NCI-H1930 (cell line): ENCODE data around the gene NTSR2.

Source experiments
- DNase-seq, 2 experiments: peaks; one replicate each; lab custom pipeline; 2025; lab: John Stamatoyannopoulos, UW

The NTSR2 gene

GRCh38 chr2:11699686-11700670 is 30.0 kb upstream of the NTSR2 start:
- no peak for DNase-seq

- no peak for DNase-seq
Observed at GRCh38 chr2:11698009-11698922, 28.3 kb upstream of the NTSR2 start.

DNA sequence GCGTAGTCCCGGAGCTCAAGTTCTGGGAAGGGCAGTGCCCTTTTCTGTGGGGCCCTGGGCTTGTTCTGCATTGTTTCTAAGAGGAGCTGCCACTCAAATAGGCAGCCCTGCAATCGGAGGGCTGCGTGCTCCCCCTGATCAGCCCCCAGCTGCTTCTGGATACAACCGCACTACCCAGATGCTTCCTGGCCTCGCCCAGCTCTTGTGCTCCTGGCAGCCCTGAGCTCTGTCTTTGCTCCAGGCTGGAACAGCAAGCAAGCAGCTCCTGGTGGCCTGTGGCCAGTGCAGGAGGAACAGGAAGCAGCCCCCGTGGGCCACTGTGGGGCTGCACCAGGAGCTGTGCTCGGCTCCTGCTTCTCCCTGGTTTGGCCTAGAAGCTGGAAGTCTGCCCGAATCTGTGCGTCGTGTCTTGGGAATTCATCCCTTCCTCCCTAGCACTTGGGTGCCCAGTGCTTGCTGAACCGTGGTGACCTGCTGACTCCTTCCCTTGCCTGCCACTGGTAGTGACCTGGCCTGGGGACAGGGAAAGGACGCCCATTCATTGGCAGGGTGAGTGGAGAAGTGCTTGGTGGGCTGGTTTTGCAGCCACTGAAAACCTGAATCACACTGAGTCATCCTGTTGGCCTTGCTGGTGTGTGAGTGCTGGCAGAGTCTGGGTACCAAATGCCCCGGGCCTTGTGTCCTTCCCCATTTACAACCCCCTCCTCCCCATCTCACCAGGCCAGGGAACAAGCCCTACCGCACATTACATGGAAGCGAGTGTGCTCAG is 27.3 kb upstream of the NTSR2 start:
- no peak for DNase-seq

DNA sequence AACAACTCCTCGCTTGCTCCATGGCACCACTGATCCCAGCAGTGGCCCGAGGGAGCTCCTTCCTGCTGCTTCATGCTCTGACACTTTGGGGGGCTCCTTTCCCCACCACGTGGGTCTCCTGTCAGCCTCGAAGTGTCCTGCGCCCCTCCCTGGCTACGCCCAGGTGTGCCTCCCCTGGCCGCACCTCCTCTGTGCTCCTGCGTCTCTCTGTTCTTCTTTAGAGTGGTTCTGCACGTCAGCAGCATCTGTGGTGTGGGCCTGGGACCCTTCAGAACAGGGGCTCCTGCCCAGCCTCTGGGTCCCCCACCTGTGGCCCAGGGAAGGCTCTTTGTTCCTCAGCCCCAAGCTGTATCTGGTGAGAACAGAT is 26.7 kb upstream of the NTSR2 start:
- DNase-seq = no peak

GRCh38 chr2:11695576-11695975 is 25.6 kb upstream of the NTSR2 start:
- DNase-seq = no peak

GRCh38 chr2:11692966-11693521 is 23.0 kb upstream of the NTSR2 start:
- peak; percentile 43 to 71 for DNase-seq

GRCh38 chr2:11691076-11691660 is 21.2 kb upstream of the NTSR2 start:
- no peak for DNase-seq

- peak; percentile 2 to 52 for DNase-seq
Observed at GRCh38 chr2:11688222-11689069, 18.5 kb upstream of the NTSR2 start.

DNA sequence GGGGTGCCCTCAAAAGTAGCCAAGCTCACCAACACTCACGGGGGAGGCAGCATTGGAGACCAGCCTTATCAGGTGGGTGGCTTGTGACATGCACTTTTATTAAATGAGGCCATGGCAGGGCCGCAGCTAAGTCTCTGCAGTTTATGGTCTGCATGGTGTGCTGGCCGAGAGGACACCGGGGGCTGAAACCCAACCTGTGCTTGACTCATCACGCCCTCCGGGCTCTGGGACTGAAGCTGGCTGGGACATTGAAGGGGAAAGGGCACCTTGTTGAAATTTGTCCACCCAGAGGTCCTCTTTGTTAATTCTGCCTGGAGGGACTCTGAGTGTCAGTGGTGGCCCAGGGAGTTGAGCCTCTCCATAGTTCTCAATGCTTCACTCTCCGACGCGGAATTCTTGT is 17.7 kb upstream of the NTSR2 start:
- DNase-seq = no peak

GRCh38 chr2:11685906-11686470 is 16.0 kb upstream of the NTSR2 start:
- no peak for DNase-seq

- no peak for DNase-seq
Observed at GRCh38 chr2:11684894-11685460, 15.0 kb upstream of the NTSR2 start.

- no peak for DNase-seq
Observed at GRCh38 chr2:11683966-11684365, 14.0 kb upstream of the NTSR2 start.

- DNase-seq = no peak
Observed at GRCh38 chr2:11683476-11683875, 13.5 kb upstream of the NTSR2 start.

DNA sequence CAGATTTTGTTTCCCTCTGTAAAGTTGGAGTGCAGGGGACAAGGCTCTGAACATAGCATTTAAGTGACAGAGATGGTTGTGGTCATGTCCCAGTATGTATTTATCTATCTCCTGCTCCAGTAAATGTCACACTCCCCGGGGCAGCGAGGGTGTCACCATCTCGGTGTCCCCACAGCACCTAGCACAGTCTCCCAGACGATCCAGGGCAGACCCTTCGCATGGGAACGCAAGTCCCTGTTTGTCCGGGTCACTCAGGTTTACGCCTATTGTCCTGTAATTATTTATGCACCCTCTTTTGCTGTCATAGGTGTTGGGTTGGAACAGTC is 12.6 kb upstream of the NTSR2 start:
- DNase-seq = no peak

DNA sequence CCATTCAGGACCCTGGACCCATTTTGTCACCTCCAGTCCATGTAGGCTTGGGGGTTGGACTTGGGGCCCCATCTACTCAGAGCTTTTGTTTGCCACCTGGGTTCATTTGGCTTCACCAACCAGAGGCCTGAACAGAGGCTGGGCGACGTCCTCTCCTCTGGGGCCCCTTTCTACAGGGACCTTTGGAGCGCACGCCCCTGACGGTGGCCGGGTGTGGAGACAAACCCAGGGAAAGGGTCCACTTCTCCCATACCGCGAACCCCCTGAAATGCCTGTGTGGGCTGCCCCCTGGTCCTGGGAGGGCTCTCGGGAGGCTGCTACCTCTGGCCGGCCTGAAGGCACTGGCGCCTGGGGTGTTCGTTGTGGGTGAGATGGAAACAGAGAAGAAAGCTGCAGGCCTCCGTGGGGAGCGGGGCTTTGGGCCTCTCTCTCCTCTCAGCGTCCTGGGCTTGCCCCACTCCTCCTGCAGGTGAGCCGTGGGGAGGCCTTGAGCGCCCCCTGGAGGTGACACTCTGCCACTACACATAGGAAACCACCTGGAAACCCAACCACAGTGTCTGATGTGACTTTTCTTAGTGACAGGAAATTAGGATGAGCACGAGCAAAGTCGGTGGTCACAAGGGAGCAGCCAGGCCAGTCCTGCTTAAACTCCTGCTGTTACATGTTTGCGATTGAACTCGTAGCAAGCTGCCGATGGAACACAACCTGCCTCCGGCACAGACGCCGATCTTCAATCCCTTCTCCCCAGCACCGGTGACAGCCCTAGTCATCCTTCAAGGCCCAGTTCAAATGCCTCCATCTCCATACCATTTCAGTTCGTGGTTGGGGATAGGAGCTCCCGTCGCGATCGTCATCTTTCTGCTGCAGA is 12.0 kb upstream of the NTSR2 start:
- peak; percentile 4 to 35 for DNase-seq

DNA sequence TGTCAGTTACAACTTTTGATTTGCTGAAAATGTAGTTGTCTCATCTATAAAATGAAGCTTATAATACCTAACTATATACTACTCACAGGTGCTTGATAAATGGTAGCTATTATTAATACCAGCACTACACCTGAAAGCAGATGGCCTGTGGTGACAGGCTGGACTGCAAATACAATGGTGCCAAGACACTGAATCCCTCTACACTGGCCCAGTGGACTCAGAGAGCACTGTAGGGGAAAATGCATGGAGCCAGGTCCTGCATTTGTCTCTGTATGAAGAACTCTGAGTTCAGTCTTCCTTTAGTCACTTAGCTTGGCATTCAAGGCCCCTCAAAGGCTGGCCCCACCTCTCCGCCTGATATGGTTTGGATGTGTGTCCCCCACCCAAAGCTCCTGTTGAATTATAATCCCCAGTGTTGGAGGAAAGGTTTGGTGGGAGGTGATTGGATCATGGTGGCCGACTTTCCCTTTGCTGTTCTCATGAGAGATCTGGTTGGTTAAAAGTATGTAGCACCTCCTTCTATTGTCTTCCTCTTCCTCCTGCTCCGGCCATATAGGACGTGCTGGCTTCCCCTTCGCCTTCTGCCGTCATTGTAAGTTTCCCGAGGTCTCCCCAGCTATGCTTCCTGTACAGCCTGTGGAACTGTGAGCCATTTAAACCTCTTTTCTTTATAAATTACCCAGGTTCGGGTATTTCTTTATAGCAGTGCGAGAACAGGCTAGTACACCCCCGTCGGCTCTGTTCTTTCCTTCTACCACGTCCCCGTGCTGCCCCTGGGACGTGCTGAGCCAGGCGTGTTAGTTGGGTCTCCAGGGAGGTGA is 11.1 kb upstream of the NTSR2 start:
- DNase-seq = no peak

DNA sequence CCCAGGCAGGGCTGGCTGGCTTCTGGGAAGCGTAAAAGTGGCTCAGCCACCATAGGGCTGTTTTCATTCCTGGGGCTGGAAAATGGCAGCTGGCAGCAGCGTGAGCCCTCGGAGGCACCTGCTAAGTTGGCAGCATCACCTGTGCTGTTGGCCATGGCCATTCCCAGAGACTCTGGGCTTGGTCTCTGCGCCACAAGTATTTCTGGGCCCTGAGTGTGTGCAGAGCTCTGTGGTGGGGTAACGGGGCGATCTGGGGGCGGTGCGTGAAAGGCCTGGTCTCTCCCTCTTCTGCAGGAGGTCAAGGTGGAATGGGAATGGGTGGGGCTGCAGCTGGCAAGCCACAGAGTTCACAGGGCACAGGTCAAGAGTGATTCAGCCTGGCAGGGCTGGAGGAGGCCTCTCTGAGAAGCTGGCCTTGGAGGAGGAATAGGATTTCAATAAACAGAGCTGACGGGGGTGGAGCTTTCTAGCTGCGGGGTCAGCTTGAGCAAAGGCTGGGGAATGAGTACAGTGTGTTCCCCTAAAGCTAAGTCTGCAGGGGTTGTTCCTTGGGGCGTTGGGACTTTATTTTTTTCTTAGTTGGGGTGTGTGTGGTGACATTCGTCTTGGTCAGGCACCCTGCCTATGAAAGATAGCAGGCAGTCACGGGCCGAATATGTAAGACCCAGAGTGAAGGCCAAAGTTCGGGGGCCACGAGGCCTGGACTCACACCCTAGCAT is 10.3 kb upstream of the NTSR2 start:
- no peak for DNase-seq
